SK-N-SH treated with all-trans-retinoic acid at 6 μM for 48 hours (cell line): Measurements from ENCODE around the gene EP400.

ENCODE experiments used
- ATAC-seq: fragments of 200-7000 bp; cut with Tn5 transposase; 3 replicates; pipeline ENCODE4 v1.9.1; 2020; ENCODE audit warnings: mild to moderate bottlenecking, moderate library complexity
- ARNTL ChIP-seq: fragments of 450-650 bp; formaldehyde crosslinking; IDR thresholded peaks from 2 replicates; pipeline ENCODE4 v1.5.0; 2020; ENCODE audit warnings: low read depth, mild to moderate bottlenecking, moderate library complexity, borderline replicate concordance
- BACH2 ChIP-seq: fragments of 250-450 bp; sonication (Bioruptor Pico); IDR thresholded peaks from 2 replicates; pipeline ENCODE4 v1.9.0; 2021; ENCODE audit warnings: mild to moderate bottlenecking, borderline replicate concordance
- CREB5 ChIP-seq: fragments of 250-450 bp; sonication (Bioruptor Pico); IDR thresholded peaks from 2 replicates; pipeline ENCODE4 v1.5.1; 2020; ENCODE audit warnings: low read depth, mild to moderate bottlenecking, moderate library complexity
- CSDC2 ChIP-seq: fragments of 250-450 bp; sonication (Bioruptor Pico); IDR thresholded peaks from 2 replicates; pipeline ENCODE4 v1.5.0; 2020; ENCODE audit warnings: mild to moderate bottlenecking, moderate library complexity
- CSRNP3 ChIP-seq: fragments of 250-450 bp; sonication (Bioruptor Pico); IDR thresholded peaks from 2 replicates; pipeline ENCODE4 v1.5.1; 2021; ENCODE audit warnings: mild to moderate bottlenecking, moderate library complexity
- ESRRG ChIP-seq: fragments of 250-450 bp; sonication (Bioruptor Pico); IDR thresholded peaks from 2 replicates; pipeline ENCODE4 v1.6.1; 2021; ENCODE audit warnings: mild to moderate bottlenecking
- GLIS3 ChIP-seq: fragments of 250-450 bp; sonication (Bioruptor Pico); IDR thresholded peaks from 2 replicates; pipeline ENCODE4 v1.5.0; 2020; ENCODE audit warnings: mild to moderate bottlenecking, moderate library complexity
- ISL1 ChIP-seq: fragments of 250-450 bp; sonication (Bioruptor Pico); IDR thresholded peaks from 2 replicates; pipeline ENCODE4 v2.1.2; 2022; ENCODE audit warnings: mild to moderate bottlenecking, moderate library complexity
- OSR1 ChIP-seq: fragments of 250-450 bp; sonication (Bioruptor Pico); IDR thresholded peaks from 2 replicates; pipeline ENCODE4 v1.8.0; 2022; ENCODE audit warnings: moderate library complexity, mild to moderate bottlenecking, inconsistent platforms
- PATZ1 ChIP-seq: fragments of 250-450 bp; sonication (Bioruptor Pico); IDR thresholded peaks from 2 replicates; pipeline ENCODE4 v1.8.0; 2020; ENCODE audit warnings: mild to moderate bottlenecking, moderate library complexity, borderline replicate concordance
- POU6F1 ChIP-seq: fragments of 250-450 bp; sonication (Bioruptor Pico); IDR thresholded peaks from 2 replicates; pipeline ENCODE4 v1.8.0; 2021; ENCODE audit warnings: low read depth, mild to moderate bottlenecking, moderate library complexity, borderline replicate concordance
- PPARA ChIP-seq: fragments of 250-450 bp; sonication (Bioruptor Pico); IDR thresholded peaks from 2 replicates; pipeline ENCODE4 v1.5.0; 2020; ENCODE audit warnings: mild to moderate bottlenecking, borderline replicate concordance
- RARB ChIP-seq: fragments of 250-450 bp; sonication (Bioruptor Pico); IDR thresholded peaks from 2 replicates; pipeline ENCODE4 v1.8.0; 2021; ENCODE audit warnings: mild to moderate bottlenecking, moderate library complexity
- SNAI2 ChIP-seq: fragments of 250-450 bp; sonication (Bioruptor Pico); IDR thresholded peaks from 2 replicates; pipeline ENCODE4 v1.5.0; 2020; ENCODE audit warnings: mild to moderate bottlenecking, moderate library complexity
- TOX ChIP-seq: fragments of 250-450 bp; sonication (Bioruptor Pico); IDR thresholded peaks from 2 replicates; pipeline ENCODE4 v1.8.0; 2021; ENCODE audit warnings: mild to moderate bottlenecking, moderate library complexity, borderline replicate concordance
- TSHZ2 ChIP-seq: fragments of 250-450 bp; sonication (Bioruptor Pico); IDR thresholded peaks from 2 replicates; pipeline ENCODE4 v1.5.0; 2020; ENCODE audit warnings: mild to moderate bottlenecking, moderate library complexity
- ZC3H10 ChIP-seq: fragments of 250-450 bp; sonication (Bioruptor Pico); IDR thresholded peaks from 2 replicates; pipeline ENCODE4 v1.5.1; 2021; ENCODE audit warnings: mild to moderate bottlenecking, moderate library complexity
- ZFP3 ChIP-seq: fragments of 250-450 bp; sonication (Bioruptor Pico); IDR thresholded peaks from 2 replicates; pipeline ENCODE4 v1.5.0; 2020; ENCODE audit warnings: mild to moderate bottlenecking, moderate library complexity
- ZFP30 ChIP-seq: fragments of 450-650 bp; formaldehyde crosslinking; IDR thresholded peaks from 2 replicates; pipeline ENCODE4 v1.5.0; 2022; ENCODE audit warnings: mild to moderate bottlenecking, moderate library complexity
- ZNF565 ChIP-seq: fragments of 450-650 bp; formaldehyde crosslinking; conservative IDR thresholded peaks from 2 replicates; pipeline ENCODE4 v1.5.0; 2020; ENCODE audit warnings: low read depth, mild to moderate bottlenecking, moderate library complexity
- ZNF8 ChIP-seq: fragments of 450-650 bp; formaldehyde crosslinking; IDR thresholded peaks from 2 replicates; pipeline ENCODE4 v1.5.0; 2020; ENCODE audit warnings: mild to moderate bottlenecking, moderate library complexity

Gene EP400

GRCh38 chr12:132064631-132065030, 114.9 kb downstream of the EP400 start (continued):
- TF ChIP-seq TSHZ2 (no peak), OSR1 (CRISPR knock-in tag) (no peak)

- TF ChIP-seq CSRNP3 (CRISPR knock-in tag) (no peak), ZFP30 (no peak), ZNF565 (no peak), TSHZ2 (no peak), POU6F1 (CRISPR knock-in tag) (no peak), ISL1 (CRISPR knock-in tag) (no peak), ZFP3 (CRISPR knock-in tag) (no peak), SNAI2 (CRISPR knock-in tag) (no peak), TOX (CRISPR knock-in tag) (no peak), ARNTL (CRISPR knock-in tag) (no peak), CREB5 (CRISPR knock-in tag) (no peak), CSDC2 (no peak), ZC3H10 (CRISPR knock-in tag) (no peak)
- no peak for ATAC-seq
Measured at GRCh38 chr12:132065203-132065602, 115.5 kb downstream of the EP400 start.

- ATAC-seq: no peak
- no peak for TF ChIP-seq PPARA (CRISPR knock-in tag)
- no peak for TF ChIP-seq BACH2 (CRISPR knock-in tag)
- TF ChIP-seq ZNF565: no peak
- TF ChIP-seq CSRNP3 (CRISPR knock-in tag): no peak
- TF ChIP-seq ZNF8 (CRISPR knock-in tag): no peak
- TF ChIP-seq OSR1 (CRISPR knock-in tag): no peak
- TF ChIP-seq TSHZ2: no peak
- TF ChIP-seq GLIS3 (CRISPR knock-in tag): no peak
- TF ChIP-seq RARB: no peak
- no peak for TF ChIP-seq PATZ1 (CRISPR knock-in tag)
- TF ChIP-seq ESRRG (CRISPR knock-in tag): no peak
- TF ChIP-seq ISL1 (CRISPR knock-in tag): no peak
Measured at GRCh38 chr12:132065609-132066344, 116.0 kb downstream of the EP400 start.
